Panc1 (cell line): Measurements from ENCODE around the gene INKA1. TPM values are rescaled to one million over a fixed set of nuclear protein-coding genes. Genes with fewer than 3 reads are reported as not detected.

ENCODE experiments used
- ATAC-seq: fragments of 200-7000 bp; cut with Tn5 transposase; 2 replicates; pipeline ENCODE4 v1.9.1; 2020; ENCODE audit warnings: mild to moderate bottlenecking, moderate library complexity
- BruUV-seq: library from RNA; stranded (reverse); fragments of 400-500 nt; replicated peaks from 2 replicates; lab custom pipeline; 2021; lab: Mats Ljungman, UMichigan
- CTCF ChIA-PET: fragments of 300-600 bp; sonication (Branson Sonifier 250); formaldehyde crosslinking; loops from one replicate; lab custom pipeline; 2022; ENCODE audit warnings: antibody characterized with exemption; lab: Charles Lee
- POLR2A ChIA-PET: fragments of 300-600 bp; sonication (Branson Sonifier 250); formaldehyde crosslinking; loops from one replicate; lab custom pipeline; 2022; ENCODE audit warnings: antibody characterized with exemption; lab: Charles Lee
- DNase-seq: peaks from one replicate; pipeline ENCODE4 v3.0.0-alpha.2; 2010; ENCODE audit warnings: low read depth, low spot score
- H3K27ac ChIP-seq: 2 replicates; pipeline ENCODE4 v1.5.1; 2011; ENCODE audit warnings: mild to moderate bottlenecking, low read length, inconsistent platforms
- H3K27me3 ChIP-seq: fragments of 200-500 bp; sonication (Bioruptor generic); 2 replicates; pipeline ENCODE4 v1.6.0; 2014; ENCODE audit warnings: low read length, inconsistent platforms; ENCODE audit not compliant: control insufficient read depth, insufficient read depth
- H3K36me3 ChIP-seq: fragments of 200-500 bp; sonication (Bioruptor generic); 2 replicates; pipeline ENCODE4 v1.5.1; 2014; ENCODE audit warnings: inconsistent platforms, mild to moderate bottlenecking, low read length, moderate library complexity; ENCODE audit not compliant: control insufficient read depth, insufficient read depth
- H3K4me1 ChIP-seq: 2 replicates; pipeline ENCODE4 v1.5.1; 2011; ENCODE audit warnings: inconsistent platforms, mild to moderate bottlenecking, low read length, moderate library complexity; ENCODE audit not compliant: control insufficient read depth, insufficient read depth
- H3K4me3 ChIP-seq, 2 experiments: 2 replicates each; pipeline ENCODE4 v1.5.1; 2011 to 2012; ENCODE audit warnings: low read depth in 2 of 2, low read length in 2 of 2, mild to moderate bottlenecking in 2 of 2, inconsistent platforms in 1 of 2, moderate library complexity in 1 of 2
- H3K9me3 ChIP-seq: fragments of 200-500 bp; sonication (Bioruptor generic); 2 replicates; pipeline ENCODE4 v1.5.1; 2014; ENCODE audit warnings: low read depth, mild to moderate bottlenecking, inconsistent platforms, low read length, moderate library complexity; ENCODE audit not compliant: control insufficient read depth, insufficient read depth
- POLR2AphosphoS5 ChIP-seq: IDR thresholded peaks from 2 replicates; pipeline ENCODE4 v1.6.1; 2012; ENCODE audit warnings: mild to moderate bottlenecking, low read depth, low read length, moderate library complexity
- SIN3A ChIP-seq: IDR thresholded peaks from 2 replicates; pipeline ENCODE4 v1.6.1; 2012; ENCODE audit warnings: low read depth, mild to moderate bottlenecking, low read length, moderate library complexity, borderline replicate concordance; ENCODE audit not compliant: insufficient read depth
- TCF7L2 ChIP-seq: IDR thresholded peaks from 2 replicates; pipeline ENCODE4 v1.6.1; 2011; ENCODE audit warnings: mild to moderate bottlenecking, low read depth, low read length, inconsistent platforms
- in situ Hi-C: cut with HindIII; loops from 2 replicates; pipeline ENCODE4 v1.10.0; 2016; ENCODE audit warnings: low sequenced_read_pairs, low pct_unique_long_range_greater_than_20kb
- intact Hi-C: fragments of 100-400 bp; cut with micrococcal nuclease; formaldehyde crosslinking; loops from one replicate; pipeline ENCODE4 v1.10.0; 2022; ENCODE audit not compliant: unreplicated experiment
- total RNA-seq: library from RNA; stranded (reverse); gene quantifications from one replicate; pipeline ENCODE4 v1.2.1, GENCODE V29; 2021; ENCODE audit not compliant: unreplicated experiment
- TF ChIP-seq, protein P1 (sequence below), 2 experiments: IDR thresholded peaks; 2 replicates each; pipeline ENCODE4 v1.6.1; 2011 to 2012; ENCODE audit warnings: low read depth in 2 of 2, control low read depth in 1 of 2, low read length in 1 of 2, mild to moderate bottlenecking in 1 of 2, moderate library complexity in 1 of 2; ENCODE audit not compliant: insufficient read depth in 1 of 2
- TF ChIP-seq, protein P2 (sequence below): fragments of 450-650 bp; IDR thresholded peaks from 2 replicates; pipeline ENCODE4 v1.5.1; 2017; ENCODE audit warnings: mild to moderate bottlenecking

The INKA1 gene
- total RNA-seq, 1 experiment from 2014 or later: 2.2 TPM

DNA sequence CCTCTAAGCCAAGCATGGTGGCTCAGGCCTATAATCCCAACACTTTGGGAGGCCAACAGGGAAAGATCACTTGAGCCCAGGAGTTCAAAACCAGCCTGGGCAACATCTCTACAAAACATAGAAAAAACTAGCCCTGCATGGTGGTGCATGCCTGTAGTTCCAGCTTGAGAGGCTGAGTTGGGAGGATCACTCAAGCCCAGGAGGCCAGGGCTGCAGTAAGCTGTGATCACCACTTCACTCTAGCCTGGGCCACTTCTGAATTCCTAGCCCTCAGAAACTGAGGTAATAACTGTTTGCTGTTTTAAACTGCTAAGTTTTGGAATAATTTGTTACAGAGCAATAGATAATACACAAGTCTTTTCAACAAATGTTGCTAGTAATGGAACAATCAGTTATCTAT, 33.1 kb upstream of the INKA1 start:
- BruUV-seq: no TSS peak
- TF ChIP-seq SIN3A (no peak), TCF7L2 (no peak), POLR2AphosphoS5 (no peak)
- TF ChIP-seq, protein P1, sequence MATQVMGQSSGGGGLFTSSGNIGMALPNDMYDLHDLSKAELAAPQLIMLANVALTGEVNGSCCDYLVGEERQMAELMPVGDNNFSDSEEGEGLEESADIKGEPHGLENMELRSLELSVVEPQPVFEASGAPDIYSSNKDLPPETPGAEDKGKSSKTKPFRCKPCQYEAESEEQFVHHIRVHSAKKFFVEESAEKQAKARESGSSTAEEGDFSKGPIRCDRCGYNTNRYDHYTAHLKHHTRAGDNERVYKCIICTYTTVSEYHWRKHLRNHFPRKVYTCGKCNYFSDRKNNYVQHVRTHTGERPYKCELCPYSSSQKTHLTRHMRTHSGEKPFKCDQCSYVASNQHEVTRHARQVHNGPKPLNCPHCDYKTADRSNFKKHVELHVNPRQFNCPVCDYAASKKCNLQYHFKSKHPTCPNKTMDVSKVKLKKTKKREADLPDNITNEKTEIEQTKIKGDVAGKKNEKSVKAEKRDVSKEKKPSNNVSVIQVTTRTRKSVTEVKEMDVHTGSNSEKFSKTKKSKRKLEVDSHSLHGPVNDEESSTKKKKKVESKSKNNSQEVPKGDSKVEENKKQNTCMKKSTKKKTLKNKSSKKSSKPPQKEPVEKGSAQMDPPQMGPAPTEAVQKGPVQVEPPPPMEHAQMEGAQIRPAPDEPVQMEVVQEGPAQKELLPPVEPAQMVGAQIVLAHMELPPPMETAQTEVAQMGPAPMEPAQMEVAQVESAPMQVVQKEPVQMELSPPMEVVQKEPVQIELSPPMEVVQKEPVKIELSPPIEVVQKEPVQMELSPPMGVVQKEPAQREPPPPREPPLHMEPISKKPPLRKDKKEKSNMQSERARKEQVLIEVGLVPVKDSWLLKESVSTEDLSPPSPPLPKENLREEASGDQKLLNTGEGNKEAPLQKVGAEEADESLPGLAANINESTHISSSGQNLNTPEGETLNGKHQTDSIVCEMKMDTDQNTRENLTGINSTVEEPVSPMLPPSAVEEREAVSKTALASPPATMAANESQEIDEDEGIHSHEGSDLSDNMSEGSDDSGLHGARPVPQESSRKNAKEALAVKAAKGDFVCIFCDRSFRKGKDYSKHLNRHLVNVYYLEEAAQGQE (IDR thresholded peaks at IDR 0.05; ENCODE audit: insufficient read depth in 1 of 2, low read depth in 2 of 2, low read length in 1 of 2): no peak
- TF ChIP-seq, protein P2, sequence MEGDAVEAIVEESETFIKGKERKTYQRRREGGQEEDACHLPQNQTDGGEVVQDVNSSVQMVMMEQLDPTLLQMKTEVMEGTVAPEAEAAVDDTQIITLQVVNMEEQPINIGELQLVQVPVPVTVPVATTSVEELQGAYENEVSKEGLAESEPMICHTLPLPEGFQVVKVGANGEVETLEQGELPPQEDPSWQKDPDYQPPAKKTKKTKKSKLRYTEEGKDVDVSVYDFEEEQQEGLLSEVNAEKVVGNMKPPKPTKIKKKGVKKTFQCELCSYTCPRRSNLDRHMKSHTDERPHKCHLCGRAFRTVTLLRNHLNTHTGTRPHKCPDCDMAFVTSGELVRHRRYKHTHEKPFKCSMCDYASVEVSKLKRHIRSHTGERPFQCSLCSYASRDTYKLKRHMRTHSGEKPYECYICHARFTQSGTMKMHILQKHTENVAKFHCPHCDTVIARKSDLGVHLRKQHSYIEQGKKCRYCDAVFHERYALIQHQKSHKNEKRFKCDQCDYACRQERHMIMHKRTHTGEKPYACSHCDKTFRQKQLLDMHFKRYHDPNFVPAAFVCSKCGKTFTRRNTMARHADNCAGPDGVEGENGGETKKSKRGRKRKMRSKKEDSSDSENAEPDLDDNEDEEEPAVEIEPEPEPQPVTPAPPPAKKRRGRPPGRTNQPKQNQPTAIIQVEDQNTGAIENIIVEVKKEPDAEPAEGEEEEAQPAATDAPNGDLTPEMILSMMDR: no peak
- POLR2A ChIA-PET: no interaction called here

DNA sequence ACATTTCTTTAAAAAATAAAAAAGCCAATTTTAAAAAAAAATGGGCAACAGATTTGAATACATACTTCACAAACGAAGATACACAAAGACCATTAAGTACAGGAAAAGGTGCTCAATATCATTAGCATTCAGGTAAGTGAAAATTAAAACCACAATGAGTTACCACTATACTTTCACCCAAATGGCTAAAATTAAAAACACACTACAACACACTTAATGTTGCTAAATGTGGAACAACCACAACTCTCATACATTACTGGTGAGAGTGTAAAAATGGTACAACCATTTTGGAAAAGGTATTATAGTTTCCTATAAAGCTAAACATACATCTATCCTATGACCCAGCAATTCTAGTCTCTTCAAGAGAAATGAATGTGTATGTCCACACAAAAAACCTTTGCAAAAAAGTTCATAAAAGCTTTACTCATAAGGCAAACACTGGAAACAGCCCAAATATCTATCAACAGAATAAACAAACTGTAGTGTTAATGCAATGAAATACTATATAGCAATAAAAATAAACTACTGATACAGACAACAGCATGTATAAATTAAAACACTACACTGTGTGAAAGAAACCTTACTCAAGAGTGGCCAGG, 31.6 kb upstream of the INKA1 start:
- H3K4me3 ChIP-seq: no peak overlapping the region
- H3K27ac ChIP-seq: no peak overlapping the region
- in situ Hi-C loops (no loop called here), intact Hi-C loops (no loop called here)
- BruUV-seq: no TSS peak
- no peaks in the 10 kb centered on the region for H3K27me3 ChIP-seq
- POLR2A ChIA-PET: interaction anchor here (0.6 kb wide), 1 partner anchor 79 kb away, joined by 12 read pairs; no protein-coding TSS in a partner anchor
- H3K4me1 ChIP-seq: no peaks in the 10 kb centered on the region; the same call in 1 of the 2 replicates
- no peaks in the 10 kb centered on the region for H3K36me3 ChIP-seq
- CTCF ChIA-PET: interaction anchor here (0.7 kb wide), 1 partner anchor 134 kb away, joined by 4 read pairs; no protein-coding TSS in a partner anchor
- ATAC-seq (no peak), DNase-seq (no peak)
- no peaks in the 10 kb centered on the region for H3K9me3 ChIP-seq
- TF ChIP-seq, protein P1 (IDR thresholded peaks at IDR 0.05; ENCODE audit: insufficient read depth in 1 of 2, low read depth in 2 of 2, low read length in 1 of 2): no peak
- no peak for TF ChIP-seq SIN3A
- TF ChIP-seq, protein P2: no peak
- no peak for TF ChIP-seq POLR2AphosphoS5
- TF ChIP-seq TCF7L2: no peak

More for the DNA sequence above, 33.1 kb upstream of the INKA1 start:
- no peak overlapping the region for H3K4me3 ChIP-seq
- DNase-seq: no peak
- H3K36me3 ChIP-seq: no peaks in the 10 kb centered on the region
- H3K27ac ChIP-seq: no peak overlapping the region
- intact Hi-C loops: no loop called here
- peak; percentile 56; the same call in 1 of the 2 replicates for ATAC-seq
- CTCF ChIA-PET: no interaction called here
- in situ Hi-C loops: no loop called here
- no peaks in the 10 kb centered on the region for H3K27me3 ChIP-seq
- no peaks in the 10 kb centered on the region; the same call in 1 of the 2 replicates for H3K4me1 ChIP-seq
- H3K9me3 ChIP-seq: no peaks in the 10 kb centered on the region
